ENCODE data around the gene ATG9A.

DNA sequence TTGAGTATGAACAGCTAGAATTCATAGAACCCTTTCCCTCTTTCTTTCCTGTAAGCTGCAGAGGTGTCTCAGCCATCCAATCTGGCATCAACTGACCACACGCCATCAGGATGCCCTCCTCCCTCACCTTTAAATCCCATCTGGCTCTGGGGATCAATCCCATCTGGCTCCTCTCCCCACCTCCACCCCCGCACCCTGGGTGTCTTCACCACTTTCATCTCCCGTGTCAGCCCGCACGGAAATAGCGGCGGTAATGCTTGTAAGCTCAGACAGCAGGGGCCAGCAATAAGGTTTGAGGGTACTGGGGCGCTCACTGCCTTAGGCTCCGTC is 23.1 kb upstream of the ATG9A start:
- TF ChIP-seq, protein P1, sequence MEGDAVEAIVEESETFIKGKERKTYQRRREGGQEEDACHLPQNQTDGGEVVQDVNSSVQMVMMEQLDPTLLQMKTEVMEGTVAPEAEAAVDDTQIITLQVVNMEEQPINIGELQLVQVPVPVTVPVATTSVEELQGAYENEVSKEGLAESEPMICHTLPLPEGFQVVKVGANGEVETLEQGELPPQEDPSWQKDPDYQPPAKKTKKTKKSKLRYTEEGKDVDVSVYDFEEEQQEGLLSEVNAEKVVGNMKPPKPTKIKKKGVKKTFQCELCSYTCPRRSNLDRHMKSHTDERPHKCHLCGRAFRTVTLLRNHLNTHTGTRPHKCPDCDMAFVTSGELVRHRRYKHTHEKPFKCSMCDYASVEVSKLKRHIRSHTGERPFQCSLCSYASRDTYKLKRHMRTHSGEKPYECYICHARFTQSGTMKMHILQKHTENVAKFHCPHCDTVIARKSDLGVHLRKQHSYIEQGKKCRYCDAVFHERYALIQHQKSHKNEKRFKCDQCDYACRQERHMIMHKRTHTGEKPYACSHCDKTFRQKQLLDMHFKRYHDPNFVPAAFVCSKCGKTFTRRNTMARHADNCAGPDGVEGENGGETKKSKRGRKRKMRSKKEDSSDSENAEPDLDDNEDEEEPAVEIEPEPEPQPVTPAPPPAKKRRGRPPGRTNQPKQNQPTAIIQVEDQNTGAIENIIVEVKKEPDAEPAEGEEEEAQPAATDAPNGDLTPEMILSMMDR (IDR thresholded peaks at IDR 0.05), result no peak
- no peak for TF ChIP-seq EP300 (IDR thresholded peaks at IDR 0.05)
- no peak for TF ChIP-seq POLR2A (IDR thresholded peaks at IDR 0.05)
- no peak for TF ChIP-seq POLR2AphosphoS5 (IDR thresholded peaks at IDR 0.05)
